H7 (cell line): ENCODE measurements around the gene GYS2. TPM values are rescaled to one million over a fixed set of nuclear protein-coding genes. Genes with fewer than 3 reads are reported as not detected.

ENCODE experiments used
- DNase-seq: peaks from one replicate; pipeline ENCODE4 v3.0.0; 2012
- H3K27me3 ChIP-seq: 2 replicates; pipeline ENCODE4 v1.6.0; 2011; ENCODE audit warnings: mild to moderate bottlenecking, low read length; ENCODE audit not compliant: control insufficient read depth, insufficient read depth
- H3K36me3 ChIP-seq: replicated peaks from 2 replicates; pipeline ENCODE4 v1.5.1; 2011; ENCODE audit warnings: low read length; ENCODE audit not compliant: control insufficient read depth, insufficient read depth
- H3K4me3 ChIP-seq: 2 replicates; pipeline ENCODE4 v1.5.1; 2011; ENCODE audit warnings: low read depth, mild to moderate bottlenecking, control low read depth, low read length, moderate library complexity; ENCODE audit not compliant: insufficient read depth
- total RNA-seq: library from RNA; depleted of rRNA; stranded (reverse); fragments of >200 nt; shearing (Covaris generic); gene quantifications from 2 replicates; pipeline ENCODE4 v1.2.3, GENCODE V29; 2014

GYS2 gene
- total RNA-seq, 1 experiment from 2014 or later, result not detected

- DNase-seq, result no peak
- Histone ChIP-seq H3K27me3 (no peaks in the 10 kb centered on the region), H3K4me3 (no peak overlapping the region), H3K36me3 (no peaks in the 10 kb centered on the region)
Measured at GRCh38 chr12:21583587-21583986, 21.1 kb downstream of the GYS2 start.

- Histone ChIP-seq H3K4me3 (no peak overlapping the region), H3K36me3 (no peaks in the 10 kb centered on the region), H3K27me3 (no peaks in the 10 kb centered on the region)
- no peak for DNase-seq
Measured at GRCh38 chr12:21580748-21581516, 23.7 kb downstream of the GYS2 start.

GRCh38 chr12:21577516-21577915 is 27.1 kb downstream of the GYS2 start:
- Histone ChIP-seq H3K36me3 (no peaks in the 10 kb centered on the region), H3K4me3 (no peak overlapping the region), H3K27me3 (no peaks in the 10 kb centered on the region)
- DNase-seq, result no peak

GRCh38 chr12:21576431-21576830 is 28.2 kb downstream of the GYS2 start:
- Histone ChIP-seq H3K4me3 (no peak overlapping the region), H3K36me3 (no peaks in the 10 kb centered on the region), H3K27me3 (no peaks in the 10 kb centered on the region)
- DNase-seq, result no peak

GRCh38 chr12:21573733-21574358 is 30.8 kb downstream of the GYS2 start:
- DNase-seq, result no peak
- Histone ChIP-seq H3K4me3 (no peak overlapping the region), H3K36me3 (no peaks in the 10 kb centered on the region), H3K27me3 (no peaks in the 10 kb centered on the region)

- no peak overlapping the region for H3K4me3 ChIP-seq
- no peaks in the 10 kb centered on the region for H3K36me3 ChIP-seq
- DNase-seq, result no peak
- no peaks in the 10 kb centered on the region for H3K27me3 ChIP-seq
Measured at GRCh38 chr12:21571046-21571445, 33.6 kb downstream of the GYS2 start.

- no peaks in the 10 kb centered on the region for H3K27me3 ChIP-seq
- DNase-seq, result no peak
- no peaks in the 10 kb centered on the region for H3K36me3 ChIP-seq
- H3K4me3 ChIP-seq, result no peak overlapping the region
Measured at GRCh38 chr12:21568115-21568514, 36.5 kb downstream of the GYS2 start.

GRCh38 chr12:21566907-21567394 is 37.7 kb downstream of the GYS2 start:
- DNase-seq, result no peak
- Histone ChIP-seq H3K27me3 (no peaks in the 10 kb centered on the region), H3K36me3 (no peaks in the 10 kb centered on the region), H3K4me3 (no peak overlapping the region)

GRCh38 chr12:21566223-21566906 is 38.3 kb downstream of the GYS2 start:
- DNase-seq, result no peak
- no peaks in the 10 kb centered on the region for H3K27me3 ChIP-seq
- no peaks in the 10 kb centered on the region for H3K36me3 ChIP-seq
- H3K4me3 ChIP-seq, result no peak overlapping the region

GRCh38 chr12:21562859-21563258 is 41.8 kb downstream of the GYS2 start:
- DNase-seq, result no peak
- no peaks in the 10 kb centered on the region for H3K36me3 ChIP-seq
- H3K27me3 ChIP-seq, result no peaks in the 10 kb centered on the region
- no peak overlapping the region for H3K4me3 ChIP-seq

GRCh38 chr12:21561158-21561557 is 43.5 kb downstream of the GYS2 start:
- no peaks in the 10 kb centered on the region for H3K36me3 ChIP-seq
- no peaks in the 10 kb centered on the region for H3K27me3 ChIP-seq
- DNase-seq, result no peak
- H3K4me3 ChIP-seq, result no peak overlapping the region

- no peak for DNase-seq
- no peaks in the 10 kb centered on the region for H3K36me3 ChIP-seq
- no peaks in the 10 kb centered on the region for H3K27me3 ChIP-seq
- H3K4me3 ChIP-seq, result no peak overlapping the region
Measured at GRCh38 chr12:21559855-21560569, 44.6 kb downstream of the GYS2 start.

GRCh38 chr12:21558100-21558679 is 46.5 kb downstream of the GYS2 start:
- Histone ChIP-seq H3K36me3 (no peaks in the 10 kb centered on the region), H3K27me3 (no peaks in the 10 kb centered on the region), H3K4me3 (no peak overlapping the region)
- DNase-seq, result no peak

- Histone ChIP-seq H3K4me3 (no peak overlapping the region), H3K27me3 (no peaks in the 10 kb centered on the region), H3K36me3 (no peaks in the 10 kb centered on the region)
- DNase-seq, result no peak
Measured at GRCh38 chr12:21553329-21553675, 51.3 kb downstream of the GYS2 start.
